Kidney (tissue), 14 donors: ENCODE results near the gene ZNF20. TPM values are rescaled to one million over a fixed set of nuclear protein-coding genes. Genes with fewer than 3 reads are reported as not detected.

Experiments used
- DNase-seq, 5 donors: peaks; one replicate each; pipeline ENCODE4 v3.0.0-alpha.2; 2013 to 2020
- FAIRE-seq: peaks from 2 replicates; lab custom pipeline; 2012; peaks lifted over from hg19 to GRCh38; lab: Jason Lieb, UNC
- H3K27ac ChIP-seq, 2 donors: one replicate each; pipeline ENCODE4 v1.7.0; 2013; ENCODE audit warnings: low read depth in 2 of 2, low read length in 2 of 2, inconsistent platforms in 1 of 2
- H3K27me3 ChIP-seq: one replicate; pipeline ENCODE4 v1.7.1; 2013; ENCODE audit warnings: low read length, inconsistent platforms; ENCODE audit not compliant: control insufficient read depth, insufficient read depth
- H3K36me3 ChIP-seq, 3 donors: one replicate each; pipeline versions ENCODE4 v1.7.0 to v1.7.1; 2013; ENCODE audit warnings: low read length in 3 of 3, control low read depth in 1 of 3, inconsistent platforms in 1 of 3; ENCODE audit not compliant: insufficient read depth in 3 of 3, control insufficient read depth in 2 of 3
- H3K4me1 ChIP-seq, 3 donors: one replicate each; pipeline versions ENCODE4 v1.7.0 to v1.7.1; 2013; ENCODE audit warnings: low read length in 3 of 3, inconsistent platforms in 1 of 3, low read depth in 1 of 3; ENCODE audit not compliant: control insufficient read depth in 2 of 3, insufficient read depth in 2 of 3
- H3K4me3 ChIP-seq, 3 donors: one replicate each; pipeline versions ENCODE4 v1.7.0 to v1.8.1; 2013; ENCODE audit warnings: low read length in 3 of 3, control low read depth in 1 of 3, inconsistent platforms in 1 of 3
- H3K9ac ChIP-seq, 3 donors: one replicate each; pipeline versions ENCODE4 v1.7.0 to v1.7.1; 2013; ENCODE audit warnings: low read length in 3 of 3, control low read depth in 1 of 3, inconsistent platforms in 1 of 3
- H3K9me3 ChIP-seq, 3 donors: one replicate each; pipeline versions ENCODE4 v1.7.0 to v1.7.1; 2013; ENCODE audit warnings: low read length in 3 of 3, control low read depth in 1 of 3, inconsistent platforms in 1 of 3; ENCODE audit not compliant: control insufficient read depth in 2 of 3, insufficient read depth in 1 of 3
- intact Hi-C: fragments of 100-400 bp; cut with DNase I; formaldehyde crosslinking; loops from one replicate; pipeline ENCODE4 v1.11.1; 2022
- polyA plus RNA-seq: library from polyadenylated mRNA; stranded (reverse); fragments of 350-450 nt; fragmentation: Illumina TruSeq; extraction: RNeasy Lipid Tissue Mini Kit (QIAGEN cat#74804); gene quantifications from one replicate; pipeline ENCODE4 v1.2.3, GENCODE V29; 2014; ENCODE audit warnings: low read depth, low replicate concordance; ENCODE audit not compliant: insufficient read depth
- total RNA-seq: library from RNA; stranded (reverse); fragmentation: NEBNext Ultra II Directional; extraction: Animal tissue kit (Norgen Biotek cat#: 25700); gene quantifications from one replicate; pipeline ENCODE4 v1.2.1, GENCODE V29; 2021
- TF ChIP-seq, protein P1 (sequence below): IDR thresholded peaks from 3 replicates; pipeline ENCODE4 v1.5.1; 2012; ENCODE audit warnings: mild to moderate bottlenecking, moderate library complexity, borderline replicate concordance; ENCODE audit not compliant: insufficient read depth; ENCODE audit errors: extremely low read depth
- donor health status: control.
- donor health status: control.
- donor health status: control.
- donor health status: control.
- donor health status: control.
- donor health status: DM: yes; HTN: yes; CAD: no.
- donor health status: Normal renal cell carcinoma (clear cell type).

ZNF20 gene
- total and polyA plus RNA-seq, 2 donors from 2014 or later, result 3.2 to 7.3 TPM

DNA sequence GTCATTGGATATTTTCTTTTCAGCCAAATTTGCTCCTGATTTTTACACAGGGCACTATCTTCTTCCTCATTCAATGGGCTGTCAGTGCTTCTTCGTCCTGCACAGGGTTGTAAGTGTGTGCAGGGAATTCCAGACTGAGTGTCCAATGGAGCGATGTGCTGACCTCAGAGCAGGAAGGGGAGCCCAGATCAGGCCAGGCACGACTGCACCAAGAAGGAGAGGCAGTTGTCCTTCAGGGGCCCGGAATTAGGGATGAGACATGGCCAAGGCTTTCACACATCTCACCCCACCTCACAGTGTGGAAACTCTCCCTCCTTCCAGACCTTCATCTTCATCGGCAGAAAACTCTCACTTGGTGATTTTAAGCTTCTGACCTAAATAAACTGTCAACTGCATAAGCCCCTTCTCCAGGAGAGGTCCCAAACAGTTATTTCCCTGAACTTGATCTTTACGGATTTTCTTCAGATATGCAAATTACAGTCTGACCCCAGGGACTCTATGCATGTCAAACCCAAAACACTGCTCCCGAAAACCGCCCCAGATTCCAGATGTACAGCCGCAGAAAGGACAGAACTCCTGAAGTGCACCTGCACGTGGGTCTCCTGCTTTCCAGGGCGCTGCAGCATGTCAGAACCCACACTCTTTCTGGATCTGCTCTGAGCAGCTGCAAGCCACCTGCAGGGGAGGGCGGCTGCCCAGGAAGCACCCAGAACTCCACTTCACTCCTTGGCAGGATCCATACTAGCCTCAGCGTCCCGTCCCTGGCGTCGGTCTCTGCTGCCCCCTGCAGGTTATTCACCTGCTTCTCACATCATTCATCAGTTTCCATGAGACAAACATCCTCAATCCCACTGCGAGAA lies 625 bp upstream of the ZNF20 start:
- no peak for FAIRE-seq
- peak; percentile 90 to 93 (median 91) for DNase-seq
- Histone ChIP-seq H3K4me3 (peak overlapping the region; percentile 78 to 91 (median 80)), H3K9me3 (peaks cover 0 to 1% (median 0%) of the 10 kb centered on the region in 3 donors), H3K27me3 (no peaks in the 10 kb centered on the region), H3K9ac (peak overlapping the region in 2 of 3 donors; percentile 50 to 53), H3K36me3 (peaks cover 8 to 15% (median 8%) of the 10 kb centered on the region in 3 donors), H3K27ac (peak overlapping the region; percentile 11 to 63), H3K4me1 (peaks cover 2 to 11% (median 7%) of the 10 kb centered on the region in 3 donors)
- TF ChIP-seq, protein P1, sequence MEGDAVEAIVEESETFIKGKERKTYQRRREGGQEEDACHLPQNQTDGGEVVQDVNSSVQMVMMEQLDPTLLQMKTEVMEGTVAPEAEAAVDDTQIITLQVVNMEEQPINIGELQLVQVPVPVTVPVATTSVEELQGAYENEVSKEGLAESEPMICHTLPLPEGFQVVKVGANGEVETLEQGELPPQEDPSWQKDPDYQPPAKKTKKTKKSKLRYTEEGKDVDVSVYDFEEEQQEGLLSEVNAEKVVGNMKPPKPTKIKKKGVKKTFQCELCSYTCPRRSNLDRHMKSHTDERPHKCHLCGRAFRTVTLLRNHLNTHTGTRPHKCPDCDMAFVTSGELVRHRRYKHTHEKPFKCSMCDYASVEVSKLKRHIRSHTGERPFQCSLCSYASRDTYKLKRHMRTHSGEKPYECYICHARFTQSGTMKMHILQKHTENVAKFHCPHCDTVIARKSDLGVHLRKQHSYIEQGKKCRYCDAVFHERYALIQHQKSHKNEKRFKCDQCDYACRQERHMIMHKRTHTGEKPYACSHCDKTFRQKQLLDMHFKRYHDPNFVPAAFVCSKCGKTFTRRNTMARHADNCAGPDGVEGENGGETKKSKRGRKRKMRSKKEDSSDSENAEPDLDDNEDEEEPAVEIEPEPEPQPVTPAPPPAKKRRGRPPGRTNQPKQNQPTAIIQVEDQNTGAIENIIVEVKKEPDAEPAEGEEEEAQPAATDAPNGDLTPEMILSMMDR, result peak; percentile 93
- intact Hi-C loops, result no loop called here

DNA sequence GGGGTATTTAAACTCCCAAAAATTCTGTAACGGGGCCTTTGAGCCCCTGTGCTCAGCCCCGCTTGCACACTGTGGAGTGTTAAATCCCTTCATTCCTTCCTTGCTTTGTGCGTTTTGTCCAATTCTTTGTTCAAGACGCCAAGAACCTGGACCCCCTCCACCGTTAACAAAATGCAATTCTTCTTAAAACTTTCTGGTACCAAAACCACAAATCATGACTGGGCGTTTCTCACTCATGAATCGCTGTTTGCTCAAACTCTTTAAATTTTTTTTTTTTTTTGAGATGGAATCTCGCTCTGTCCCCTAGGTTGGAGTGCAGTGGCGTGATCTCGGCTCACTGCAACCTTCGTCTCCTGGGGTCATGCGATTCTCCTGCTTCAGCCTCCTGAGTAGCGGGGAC lies 881 bp downstream of the ZNF20 start:
- FAIRE-seq (no peak), DNase-seq (peak in 2 of 5 donors; percentile 13 to 29)
- H3K27me3 ChIP-seq, result no peaks in the 10 kb centered on the region
- peaks cover 0 to 1% (median 0%) of the 10 kb centered on the region in 3 donors for H3K9me3 ChIP-seq
- H3K4me3 ChIP-seq, result peak overlapping the region; percentile 77 to 91 (median 78)
- H3K9ac ChIP-seq, result peak overlapping the region in 2 of 3 donors; percentile 30 to 51
- H3K36me3 ChIP-seq, result peaks cover 0 to 18% (median 11%) of the 10 kb centered on the region in 3 donors
- intact Hi-C loops, result no loop called here
- TF ChIP-seq, protein P1, result no peak
- H3K4me1 ChIP-seq, result peaks cover 2 to 11% (median 7%) of the 10 kb centered on the region in 3 donors
- no peak overlapping the region for H3K27ac ChIP-seq

DNA sequence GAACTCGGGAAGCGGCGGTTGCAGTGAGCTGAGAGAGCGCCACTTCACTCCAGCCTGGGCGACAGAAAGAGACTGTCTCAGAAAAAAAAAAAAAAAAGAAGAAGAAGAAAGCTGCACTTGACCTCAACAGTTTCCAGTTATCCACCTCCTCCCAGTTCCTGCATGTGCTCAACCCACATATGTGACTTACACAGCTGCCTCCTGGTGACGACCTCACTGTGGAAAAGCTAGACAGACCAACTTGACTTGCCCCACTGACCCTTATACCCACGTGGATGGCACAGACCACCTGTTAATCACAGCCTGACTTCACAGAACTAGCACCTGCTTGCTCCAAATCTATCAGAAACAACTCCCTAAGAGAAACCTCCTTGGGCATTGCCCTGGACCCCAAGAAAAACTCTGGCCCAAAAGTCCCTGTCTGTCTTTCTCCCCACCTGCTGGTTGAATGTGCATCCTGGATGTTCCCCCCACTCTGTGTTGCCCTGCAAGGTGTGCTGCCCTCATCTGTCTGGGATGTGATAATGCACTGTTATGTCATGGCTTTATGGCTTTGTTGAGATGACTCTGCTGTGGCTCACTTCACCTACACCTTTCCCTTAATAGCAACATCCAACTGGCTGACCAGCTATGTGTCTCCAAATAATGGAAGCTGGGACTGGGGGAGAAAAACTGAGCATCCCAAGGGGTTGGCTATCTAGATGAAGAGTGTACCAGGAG lies 2.8 kb downstream of the ZNF20 start:
- peaks cover 10 to 14% (median 12%) of the 10 kb centered on the region in 3 donors for H3K9me3 ChIP-seq
- no peaks in the 10 kb centered on the region for H3K27me3 ChIP-seq
- H3K36me3 ChIP-seq, result peaks cover 14 to 35% (median 25%) of the 10 kb centered on the region in 3 donors
- H3K27ac ChIP-seq, result no peak overlapping the region
- TF ChIP-seq, protein P1, result no peak
- DNase-seq (no peak), FAIRE-seq (no peak)
- H3K4me3 ChIP-seq, result no peak overlapping the region
- no peak overlapping the region for H3K9ac ChIP-seq
- intact Hi-C loops, result no loop called here
- peaks cover 2 to 11% (median 7%) of the 10 kb centered on the region in 3 donors for H3K4me1 ChIP-seq
